Pancreas (tissue), 10 donors: ENCODE data around the gene PDCL2. TPM values are rescaled to one million over a fixed set of nuclear protein-coding genes. Genes with fewer than 3 reads are reported as not detected.

Experiments
- ATAC-seq, 4 donors: fragments of 200-7000 bp; cut with Tn5 transposase; one replicate each; pipeline versions ENCODE4 v1.8.0 to v1.9.1; 2020; ENCODE audit warnings: mild to moderate bottlenecking in 4 of 4, moderate library complexity in 4 of 4
- DNase-seq, 6 donors: peaks; one replicate each; pipeline ENCODE4 v3.0.0-alpha.2; 2020
- FAIRE-seq: peaks from 2 replicates; lab custom pipeline; 2012; peaks lifted over from hg19 to GRCh38; lab: Jason Lieb, UNC
- H3K27ac ChIP-seq, 4 donors: fragments of 200-600 bp; sonication (generic); 1 replicate in 3 of 4; 2 replicates in 1 of 4; pipeline versions ENCODE4 v1.5.0 to v1.8.0; 2020
- H3K27me3 ChIP-seq, 4 donors: fragments of 200-600 bp; one replicate each; pipeline ENCODE4 v1.8.0; 2021
- H3K36me3 ChIP-seq, 3 donors: fragments of 200-600 bp; sonication (generic) in 1 of 3; one replicate each; pipeline versions ENCODE4 v1.5.0 to v1.8.0; 2020 to 2021
- H3K4me1 ChIP-seq, 3 donors: fragments of 200-600 bp; one replicate each; pipeline ENCODE4 v1.8.0; 2021
- H3K4me3 ChIP-seq, 4 donors: fragments of 200-600 bp; sonication (generic) in 2 of 4; one replicate each; pipeline versions ENCODE4 v1.5.0 to v1.8.0; 2020 to 2021
- H3K9me3 ChIP-seq, 4 donors: fragments of 200-600 bp; one replicate each; pipeline ENCODE4 v1.8.0; 2021
- WGBS, 2 donors: extraction: QIAGEN DNeasy Blood & Tissue Kit; methylation state at CpG; one replicate each; pipeline ENCODE4 v1.1.7; 2013; 5-methylcytosine and 5-hydroxymethylcytosine counted together
- intact Hi-C, 3 donors: fragments of 100-400 bp; cut with DNase I; formaldehyde crosslinking; loops; one replicate each; pipeline versions ENCODE4 v1.11.1 to v1.14.2; 2022
- polyA plus RNA-seq, 2 donors: library from polyadenylated mRNA; stranded (reverse); fragments of 200-250 nt; gene quantifications; one replicate each; pipeline ENCODE4 v1.2.3, GENCODE V29; 2013
- total RNA-seq, 6 donors: library from RNA; stranded (reverse); fragmentation: NEBNext Ultra II Directional in 4 of 6; extraction: Animal tissue kit (Norgen Biotek cat#: 25700) in 4 of 6; gene quantifications; one replicate each; pipeline versions ENCODE4 v1.2.1 to v1.2.4, GENCODE V29; 2021 to 2023
- TF ChIP-seq, protein P1 (sequence below), 4 donors: fragments of 200-600 bp; sonication (generic) in 3 of 4; IDR thresholded peaks; one replicate each; pipeline versions ENCODE4 v1.5.0 to v1.8.0; 2021; ENCODE audit warnings: antibody characterized with exemption in 4 of 4
- donor health status: healthy with polysubstance abuse.
- donor health status: DM: no; HTN: no; CAD: no; lungs with moderate emphysema.
- donor health status: DM: no; HTN: no; CAD: no.
- donor health status: control.
- donor health status: control.
- donor health status: Bipolar disorder and iron deficiency.
- donor health status: DM: yes; HTN: yes; CAD: no.
- donor health status: DM: no; HTN: no; CAD: no.
- donor health status: DM: no; HTN: no; CAD: no.
- donor health status: DM: yes; HTN: yes; CAD: no.

The PDCL2 gene
- total and polyA plus RNA-seq, 8 donors, result not detected

DNA sequence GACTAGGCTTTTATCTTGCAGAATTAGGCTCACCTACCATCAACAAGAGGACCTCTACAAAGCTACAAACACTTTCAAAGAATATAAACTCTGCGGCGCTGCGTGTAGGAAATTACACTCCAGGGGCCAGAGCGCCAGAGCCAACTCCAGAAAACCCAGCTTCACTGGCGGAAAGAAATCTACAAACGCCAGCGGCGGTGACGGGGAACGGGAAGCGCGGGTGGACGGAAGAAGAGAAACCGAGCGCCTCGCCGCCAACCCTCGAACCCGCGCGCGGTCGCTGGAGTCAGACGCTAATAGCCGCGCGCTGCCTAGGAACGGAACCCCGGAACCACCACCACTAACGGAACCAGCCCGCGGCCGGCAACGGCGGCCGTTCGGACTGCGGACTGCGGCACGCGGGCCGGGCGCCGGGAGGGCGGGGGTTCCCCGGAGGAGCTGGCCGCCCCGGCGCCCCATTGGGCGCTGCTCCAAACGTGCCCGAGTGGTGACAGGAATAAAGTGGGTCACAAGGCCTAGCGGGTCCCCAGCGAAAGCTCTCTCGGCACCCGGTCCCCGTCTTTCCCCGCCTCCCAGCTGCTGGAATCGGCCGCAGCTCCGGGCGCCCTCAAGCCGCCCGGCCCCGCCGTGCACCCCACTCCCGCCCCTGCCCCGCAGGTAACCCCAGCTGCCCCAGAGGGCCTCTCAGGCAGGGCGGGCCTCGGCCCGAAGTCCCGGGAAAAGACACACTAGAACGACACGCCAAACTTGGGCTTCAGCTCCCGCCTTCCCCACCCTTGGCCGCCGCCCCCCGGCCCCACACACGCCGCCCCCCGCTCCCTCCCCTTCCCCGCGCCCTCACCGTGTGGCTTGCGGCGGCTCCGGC is 46.2 kb downstream of the PDCL2 start:
- Histone ChIP-seq H3K27me3 (no peaks in the 10 kb centered on the region), H3K4me3 (peak overlapping the region; percentile 71 to 94 (median 84)), H3K27ac (peak overlapping the region; percentile 95 to 98 (median 97)), H3K36me3 (no peaks in the 10 kb centered on the region), H3K4me1 (peaks cover 0 to 8% (median 0%) of the 10 kb centered on the region in 3 donors), H3K9me3 (no peaks in the 10 kb centered on the region)
- DNase-seq, result peak; percentile 79 to 90 (median 84)
- FAIRE-seq, result no peak
- TF ChIP-seq, protein P1, sequence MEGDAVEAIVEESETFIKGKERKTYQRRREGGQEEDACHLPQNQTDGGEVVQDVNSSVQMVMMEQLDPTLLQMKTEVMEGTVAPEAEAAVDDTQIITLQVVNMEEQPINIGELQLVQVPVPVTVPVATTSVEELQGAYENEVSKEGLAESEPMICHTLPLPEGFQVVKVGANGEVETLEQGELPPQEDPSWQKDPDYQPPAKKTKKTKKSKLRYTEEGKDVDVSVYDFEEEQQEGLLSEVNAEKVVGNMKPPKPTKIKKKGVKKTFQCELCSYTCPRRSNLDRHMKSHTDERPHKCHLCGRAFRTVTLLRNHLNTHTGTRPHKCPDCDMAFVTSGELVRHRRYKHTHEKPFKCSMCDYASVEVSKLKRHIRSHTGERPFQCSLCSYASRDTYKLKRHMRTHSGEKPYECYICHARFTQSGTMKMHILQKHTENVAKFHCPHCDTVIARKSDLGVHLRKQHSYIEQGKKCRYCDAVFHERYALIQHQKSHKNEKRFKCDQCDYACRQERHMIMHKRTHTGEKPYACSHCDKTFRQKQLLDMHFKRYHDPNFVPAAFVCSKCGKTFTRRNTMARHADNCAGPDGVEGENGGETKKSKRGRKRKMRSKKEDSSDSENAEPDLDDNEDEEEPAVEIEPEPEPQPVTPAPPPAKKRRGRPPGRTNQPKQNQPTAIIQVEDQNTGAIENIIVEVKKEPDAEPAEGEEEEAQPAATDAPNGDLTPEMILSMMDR (IDR thresholded peaks at IDR 0.05), result no peak
- intact Hi-C loops, result no loop called here
- WGBS, 2 donors, result 0% methylated on average over 52 to 87 of the region's 87 CpGs
- peak; percentile 74 to 79 (median 77) for ATAC-seq

DNA sequence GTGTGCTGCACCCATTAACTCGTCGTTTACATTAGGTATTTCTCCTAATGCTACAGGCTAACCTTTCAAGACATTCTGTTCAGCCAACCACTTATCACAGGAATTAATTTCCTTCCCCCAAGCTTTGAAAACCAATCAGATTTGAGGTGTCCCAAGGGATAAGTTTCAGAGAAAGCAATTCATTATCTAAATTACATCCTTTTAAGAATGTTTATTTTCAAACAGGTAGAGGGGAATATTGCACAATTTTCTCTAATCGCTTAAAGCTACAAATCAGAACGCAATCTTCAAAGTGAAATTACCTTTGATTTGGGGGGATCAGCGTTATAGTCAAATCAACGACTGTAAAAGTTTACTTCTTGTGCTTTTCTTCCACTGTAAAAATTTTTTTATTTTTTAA is 46.9 kb downstream of the PDCL2 start:
- H3K27ac ChIP-seq, result peak overlapping the region; percentile 95 to 98 (median 97)
- no peaks in the 10 kb centered on the region for H3K27me3 ChIP-seq
- H3K36me3 ChIP-seq, result no peaks in the 10 kb centered on the region
- FAIRE-seq, result no peak
- no peak for ATAC-seq
- TF ChIP-seq, protein P1 (IDR thresholded peaks at IDR 0.05), result no peak
- DNase-seq, result no peak
- peaks cover 0 to 8% (median 0%) of the 10 kb centered on the region in 3 donors for H3K4me1 ChIP-seq
- intact Hi-C loops, result no loop called here
- WGBS, 2 donors, result 0 to 1% methylated on average over 6 of the region's 6 CpGs
- H3K4me3 ChIP-seq, result peak overlapping the region; percentile 71 to 94 (median 84)
- H3K9me3 ChIP-seq, result no peaks in the 10 kb centered on the region

DNA sequence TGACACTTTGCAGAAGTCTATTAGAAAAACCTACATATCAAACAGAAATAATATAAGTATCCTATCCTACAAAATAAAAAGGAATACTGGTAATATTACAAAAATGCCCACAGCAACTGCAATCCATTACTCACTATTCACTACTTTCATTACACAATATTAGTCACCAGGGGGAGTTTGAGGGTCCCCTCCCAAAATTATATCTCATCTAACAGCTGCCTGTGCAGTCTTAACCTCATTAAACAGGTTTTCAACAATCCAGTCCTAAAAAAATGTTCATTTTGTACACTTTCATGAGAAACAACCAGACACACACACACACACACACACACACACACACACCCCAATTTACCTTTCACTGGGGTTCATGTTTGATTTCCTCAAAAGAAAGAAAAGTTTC is 48.2 kb downstream of the PDCL2 start:
- Histone ChIP-seq H3K27ac (no peak overlapping the region), H3K4me1 (peaks cover 0 to 8% (median 0%) of the 10 kb centered on the region in 3 donors), H3K27me3 (no peaks in the 10 kb centered on the region), H3K36me3 (no peaks in the 10 kb centered on the region), H3K4me3 (no peak overlapping the region), H3K9me3 (no peaks in the 10 kb centered on the region)
- DNase-seq (no peak), ATAC-seq (no peak), FAIRE-seq (no peak)
- TF ChIP-seq, protein P1 (IDR thresholded peaks at IDR 0.05), result no peak
- intact Hi-C loops, result no loop called here

DNA sequence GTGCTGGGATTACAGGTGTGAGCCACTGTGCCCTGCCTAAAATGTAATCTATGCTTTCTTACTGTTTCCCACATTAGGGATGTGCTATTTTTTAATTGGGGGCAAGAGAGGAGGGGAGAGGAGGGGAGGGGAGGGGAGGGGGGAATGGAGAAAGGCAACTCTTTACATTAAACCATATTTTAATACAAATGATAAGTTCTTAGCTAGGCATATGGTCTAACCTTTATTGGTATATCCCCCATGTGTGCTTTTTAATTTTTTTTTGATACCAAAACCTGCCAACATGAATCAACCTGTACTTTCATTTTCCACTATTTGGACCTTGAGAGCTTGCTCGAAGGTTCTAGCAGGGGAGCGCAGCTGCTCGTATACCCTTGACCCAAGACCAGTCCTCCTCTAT is 51.8 kb downstream of the PDCL2 start:
- H3K27me3 ChIP-seq, result no peaks in the 10 kb centered on the region
- H3K4me3 ChIP-seq, result no peak overlapping the region
- H3K27ac ChIP-seq, result no peak overlapping the region
- peaks cover 0 to 8% (median 0%) of the 10 kb centered on the region in 3 donors for H3K4me1 ChIP-seq
- intact Hi-C loops, result no loop called here
- TF ChIP-seq, protein P1 (IDR thresholded peaks at IDR 0.05), result no peak
- no peaks in the 10 kb centered on the region for H3K9me3 ChIP-seq
- DNase-seq (no peak), ATAC-seq (no peak), FAIRE-seq (no peak)
- WGBS, 2 donors, result 90 to 96% methylated on average over 3 of the region's 3 CpGs
- H3K36me3 ChIP-seq, result no peaks in the 10 kb centered on the region

DNA sequence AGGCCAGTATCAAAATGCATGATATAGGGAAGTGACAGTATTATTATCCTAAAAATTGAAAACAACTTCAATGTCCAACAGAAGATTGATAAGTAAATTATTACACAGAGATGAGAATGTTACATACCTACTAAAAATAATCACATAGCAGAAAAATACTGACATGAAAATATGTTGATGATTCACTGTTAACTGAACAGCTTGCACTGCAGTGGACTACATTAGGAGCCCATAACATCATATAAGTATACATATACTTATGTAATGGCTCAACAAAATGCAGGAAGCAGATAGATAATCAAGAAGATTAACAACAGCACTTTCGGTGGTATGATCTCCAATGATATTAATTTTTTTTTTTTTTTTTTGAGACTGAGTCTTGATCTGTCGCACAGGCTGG is 52.4 kb downstream of the PDCL2 start:
- Histone ChIP-seq H3K9me3 (no peaks in the 10 kb centered on the region), H3K27me3 (no peaks in the 10 kb centered on the region), H3K36me3 (no peaks in the 10 kb centered on the region), H3K4me1 (peaks cover 0 to 5% (median 0%) of the 10 kb centered on the region in 3 donors), H3K4me3 (no peak overlapping the region), H3K27ac (no peak overlapping the region)
- WGBS, 2 donors, result 88 to 92% methylated on average over 2 of the region's 2 CpGs
- DNase-seq (no peak), ATAC-seq (no peak), FAIRE-seq (no peak)
- intact Hi-C loops, result no loop called here
- TF ChIP-seq, protein P1 (IDR thresholded peaks at IDR 0.05), result no peak
